Sciatic nerve (tissue), 2 donors: ENCODE results near the gene IGLON5. TPM values are rescaled to one million over a fixed set of nuclear protein-coding genes. Genes with fewer than 3 reads are reported as not detected.

ENCODE experiments used
- ATAC-seq: fragments of 200-7000 bp; cut with Tn5 transposase; one replicate; pipeline ENCODE4 v1.9.1; 2020; ENCODE audit warnings: mild to moderate bottlenecking, moderate library complexity
- DNase-seq: peaks from one replicate; pipeline ENCODE4 v3.0.0-alpha.2; 2020; ENCODE audit warnings: low spot score
- intact Hi-C: fragments of 100-400 bp; cut with DNase I; formaldehyde crosslinking; loops from one replicate; pipeline ENCODE4 v1.14.2; 2022
- total RNA-seq: library from RNA; stranded (reverse); fragmentation: NEBNext Ultra II Directional; extraction: Animal tissue kit (Norgen Biotek cat#: 25700); gene quantifications from one replicate; pipeline ENCODE4 v1.2.1, GENCODE V29; 2021
- donor health status: DM: no; HTN: no; CAD: no.
- donor health status: DM: no; HTN: no; CAD: no.

IGLON5 gene
- total RNA-seq, 1 donor from 2014 or later = not detected

DNA sequence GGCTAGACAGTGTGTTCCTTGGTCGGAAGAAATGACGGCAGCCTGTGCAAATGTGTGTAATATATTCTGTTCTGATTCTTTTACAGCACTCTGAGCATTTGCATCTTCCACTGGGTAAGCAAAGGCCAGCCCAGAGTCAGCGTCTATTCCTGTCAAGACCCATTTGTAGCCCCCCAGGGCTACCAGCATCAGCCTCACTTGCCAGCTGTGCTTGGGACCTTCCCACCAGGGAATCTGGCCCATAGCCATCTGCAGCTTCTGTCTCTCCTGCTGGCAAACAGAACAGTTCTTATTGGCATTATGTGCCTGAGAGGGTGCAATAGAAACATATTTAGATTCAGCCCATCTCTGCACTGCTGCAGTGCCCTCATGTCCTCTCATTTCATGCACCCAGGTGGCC is 6.0 kb upstream of the IGLON5 start:
- ATAC-seq (no peak), DNase-seq (no peak)
- intact Hi-C loops = no loop called here

- intact Hi-C loops = no loop called here
- ATAC-seq (no peak), DNase-seq (no peak)
These were observed 5.2 kb downstream of the IGLON5 start for GRCh38 chr19:51316688-51317087.

GRCh38 chr19:51317376-51317775 is 5.9 kb downstream of the IGLON5 start:
- DNase-seq (no peak), ATAC-seq (no peak)
- intact Hi-C loops = no loop called here

GRCh38 chr19:51317968-51318367 is 6.5 kb downstream of the IGLON5 start:
- ATAC-seq = no peak
- intact Hi-C loops = no loop called here
- no peak for DNase-seq

- ATAC-seq (no peak), DNase-seq (no peak)
- intact Hi-C loops = no loop called here
These were observed 7.5 kb downstream of the IGLON5 start for GRCh38 chr19:51318687-51319648.

DNA sequence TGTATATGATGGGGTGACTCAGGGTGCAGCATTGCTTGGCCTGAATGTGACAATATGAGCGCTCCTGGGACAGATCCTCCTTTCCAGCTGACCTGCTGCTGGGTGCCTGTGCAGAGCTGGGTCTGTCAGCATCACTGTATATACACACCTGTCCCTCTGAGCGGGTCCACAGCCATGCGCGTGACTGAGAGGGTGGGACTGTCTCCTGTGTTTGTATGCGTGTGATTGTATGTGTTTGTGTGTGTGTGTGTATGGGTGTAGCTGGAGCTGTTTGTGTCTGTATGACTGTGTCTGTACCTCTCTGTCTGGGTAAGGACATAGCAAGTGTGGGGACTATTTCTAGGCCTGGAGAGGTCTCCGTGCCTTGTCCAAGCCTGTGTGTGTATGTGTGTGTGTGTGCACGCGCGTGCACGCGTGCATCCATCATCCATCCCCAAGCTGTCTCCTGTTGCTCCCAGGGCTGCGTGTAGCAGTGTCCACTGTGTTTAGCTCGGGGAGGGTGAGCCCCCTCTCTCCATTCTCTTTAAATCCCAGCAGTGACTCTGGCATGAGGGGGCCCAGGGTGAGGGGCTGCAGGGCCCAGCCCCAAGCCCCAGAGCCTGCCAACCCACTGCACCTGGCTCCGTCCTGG is 8.3 kb downstream of the IGLON5 start:
- ATAC-seq (no peak), DNase-seq (no peak)
- intact Hi-C loops = no loop called here

DNA sequence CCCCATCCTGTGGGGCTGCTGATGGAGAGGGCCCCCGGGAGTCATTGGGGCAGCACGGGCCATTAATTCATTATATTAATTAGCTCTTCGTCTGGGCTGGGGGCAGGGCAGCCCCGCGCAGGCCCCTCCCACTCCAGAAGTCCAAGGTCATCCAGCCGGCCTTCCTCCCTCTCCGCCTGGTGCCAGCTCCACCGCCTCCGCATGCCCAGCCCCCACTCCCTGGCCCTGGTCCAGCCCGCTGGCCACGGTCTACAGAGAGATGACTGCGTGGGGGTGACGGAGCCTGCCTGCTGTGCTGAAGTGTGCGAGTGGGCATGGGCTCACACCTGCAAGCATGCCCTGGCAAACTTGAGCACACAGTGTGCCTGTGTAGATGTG is 8.8 kb downstream of the IGLON5 start:
- no peak for ATAC-seq
- intact Hi-C loops = no loop called here

DNA sequence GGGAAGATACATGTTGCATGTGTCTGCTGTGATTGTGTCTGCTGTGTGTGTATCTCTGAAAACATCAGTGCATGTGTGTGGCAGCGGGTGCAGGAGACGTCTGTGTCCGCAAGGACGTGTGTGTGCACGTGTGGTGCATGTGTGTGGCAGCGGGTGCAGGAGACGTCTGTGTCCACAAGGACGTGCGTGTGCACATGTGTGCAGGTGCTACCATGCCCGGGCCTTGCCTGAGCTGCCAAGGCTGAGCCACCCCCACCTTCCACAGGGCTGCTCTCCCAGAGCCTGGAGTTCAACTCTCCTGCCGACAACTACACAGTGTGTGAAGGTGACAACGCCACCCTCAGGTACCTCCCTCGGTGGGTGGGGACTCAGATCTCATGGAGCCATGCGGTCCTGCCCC is 10.4 kb downstream of the IGLON5 start:
- ATAC-seq = no peak
- intact Hi-C loops = no loop called here
- no peak for DNase-seq

More for the DNA sequence above, 8.8 kb downstream of the IGLON5 start:
- no peak for DNase-seq

GRCh38 chr19:51323481-51324166 is 12.2 kb downstream of the IGLON5 start:
- no peak for ATAC-seq
- DNase-seq = no peak
- intact Hi-C loops = no loop called here

GRCh38 chr19:51324167-51324481 is 12.7 kb downstream of the IGLON5 start:
- DNase-seq (no peak), ATAC-seq (peak; percentile 49)
- intact Hi-C loops = no loop called here

DNA sequence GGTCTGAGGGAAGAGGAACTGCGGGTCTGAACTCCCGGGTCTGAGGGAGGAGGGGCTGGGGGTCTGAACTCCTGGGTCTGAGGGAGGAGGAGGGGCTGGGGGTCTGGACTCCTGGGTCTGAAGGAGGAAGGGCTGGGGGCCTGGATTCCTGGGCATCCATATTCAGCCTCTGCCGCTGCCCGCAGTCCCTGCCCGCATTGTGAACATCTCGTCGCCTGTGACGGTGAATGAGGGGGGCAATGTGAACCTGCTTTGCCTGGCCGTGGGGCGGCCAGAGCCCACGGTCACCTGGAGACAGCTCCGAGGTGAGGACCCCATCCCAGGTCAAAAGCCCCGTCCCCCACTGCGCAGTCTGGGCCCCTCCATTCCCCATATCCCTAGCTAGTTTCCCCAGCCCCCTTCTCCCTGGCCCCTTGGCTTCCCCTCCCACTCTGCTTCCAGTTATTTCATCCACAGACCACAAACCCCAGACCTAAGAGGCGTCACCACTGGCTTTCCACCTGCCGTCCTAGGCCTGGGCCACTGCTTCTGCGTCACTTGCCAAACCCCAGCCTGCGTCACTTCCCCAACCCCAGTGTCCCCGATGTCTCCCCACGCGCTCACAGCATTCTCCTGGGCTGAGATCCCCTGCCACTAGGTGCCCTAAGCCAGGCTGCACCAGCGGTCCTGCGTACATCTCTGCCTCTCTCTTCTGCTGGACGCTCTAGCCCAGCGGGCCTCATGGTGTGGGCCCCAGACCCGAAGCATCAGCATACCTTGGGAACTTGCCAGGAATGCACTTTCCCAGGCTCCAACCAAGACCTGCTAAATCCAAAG is 13.9 kb downstream of the IGLON5 start:
- no peak for ATAC-seq

DNA sequence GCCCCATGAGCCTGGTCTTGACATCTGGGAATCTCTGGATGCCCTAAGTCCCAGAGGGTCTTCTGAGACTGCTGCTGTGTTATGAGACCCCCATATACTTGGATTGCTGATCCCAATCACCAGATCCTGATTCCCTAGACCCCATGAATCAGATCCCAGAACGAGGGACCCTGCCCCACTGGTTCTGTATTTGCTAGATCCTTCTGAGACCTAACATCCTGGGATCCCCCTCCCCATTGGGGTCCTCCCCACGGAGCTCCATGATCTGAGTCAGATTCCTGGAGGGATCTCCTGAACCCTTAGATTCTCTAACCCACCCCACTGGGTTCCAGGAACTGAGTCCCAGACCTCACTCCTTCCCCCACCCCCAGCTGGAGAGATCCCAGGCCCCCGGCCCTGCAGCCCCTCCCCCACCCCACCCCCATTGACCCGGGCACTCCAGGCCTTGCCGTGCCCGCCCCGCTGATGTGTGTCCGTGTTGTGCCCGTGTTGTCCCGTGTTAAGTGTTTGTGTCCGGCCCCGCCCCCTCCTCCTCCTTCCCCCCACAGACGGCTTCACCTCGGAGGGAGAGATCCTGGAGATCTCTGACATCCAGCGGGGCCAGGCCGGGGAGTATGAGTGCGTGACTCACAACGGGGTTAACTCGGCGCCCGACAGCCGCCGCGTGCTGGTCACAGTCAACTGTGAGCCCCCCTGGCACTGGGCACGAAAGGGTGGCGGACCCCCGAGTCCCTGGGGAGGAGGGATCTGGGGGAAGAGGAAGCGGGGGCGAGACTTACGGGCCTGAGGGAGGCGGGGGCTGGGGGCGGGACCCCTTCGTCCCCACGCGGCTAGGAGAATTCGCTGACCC is 15.0 kb downstream of the IGLON5 start:
- DNase-seq (no peak), ATAC-seq (no peak)
- intact Hi-C loops = no loop called here

More for the DNA sequence above, 13.9 kb downstream of the IGLON5 start:
- intact Hi-C loops = no loop called here
- no peak for DNase-seq

DNA sequence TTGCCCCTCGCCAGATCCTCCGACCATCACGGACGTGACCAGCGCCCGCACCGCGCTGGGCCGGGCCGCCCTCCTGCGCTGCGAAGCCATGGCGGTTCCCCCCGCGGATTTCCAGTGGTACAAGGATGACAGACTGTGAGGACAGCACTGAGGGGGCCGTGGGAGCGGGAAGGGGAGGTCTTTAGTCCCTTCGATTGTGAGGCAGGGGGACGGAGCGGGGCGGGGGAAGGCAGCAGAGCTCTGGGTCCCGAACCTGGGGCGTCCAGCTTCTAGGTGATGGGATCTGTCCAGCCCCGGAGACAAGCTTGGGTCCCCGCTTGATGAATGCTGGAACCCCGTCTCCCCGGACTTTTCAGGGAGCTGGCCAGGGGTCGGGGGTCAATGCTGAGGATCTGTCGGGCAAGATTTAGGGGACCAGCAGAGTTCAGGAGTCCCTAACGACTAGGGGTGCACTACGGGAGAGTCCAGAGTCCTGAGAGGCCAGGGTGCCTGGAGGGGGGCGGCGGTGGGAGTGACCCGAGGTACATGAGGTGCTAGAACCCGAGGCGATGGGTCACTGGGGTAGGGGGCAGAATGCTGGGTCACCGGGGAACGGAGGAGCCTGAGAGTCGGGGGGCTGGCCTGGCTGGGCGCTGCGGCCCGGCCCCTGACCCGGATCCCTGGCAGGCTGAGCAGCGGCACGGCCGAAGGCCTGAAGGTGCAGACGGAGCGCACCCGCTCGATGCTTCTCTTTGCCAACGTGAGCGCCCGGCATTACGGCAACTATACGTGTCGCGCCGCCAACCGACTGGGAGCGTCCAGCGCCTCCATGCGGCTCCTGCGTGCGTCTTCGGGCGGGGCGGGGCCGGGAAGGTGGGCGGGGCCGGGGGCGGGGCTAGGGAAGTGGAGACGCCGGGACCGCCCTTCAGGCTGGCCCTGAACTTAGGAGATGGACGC is 15.9 kb downstream of the IGLON5 start:
- DNase-seq = no peak
- ATAC-seq = peak; percentile 64
- intact Hi-C loops = no loop called here

DNA sequence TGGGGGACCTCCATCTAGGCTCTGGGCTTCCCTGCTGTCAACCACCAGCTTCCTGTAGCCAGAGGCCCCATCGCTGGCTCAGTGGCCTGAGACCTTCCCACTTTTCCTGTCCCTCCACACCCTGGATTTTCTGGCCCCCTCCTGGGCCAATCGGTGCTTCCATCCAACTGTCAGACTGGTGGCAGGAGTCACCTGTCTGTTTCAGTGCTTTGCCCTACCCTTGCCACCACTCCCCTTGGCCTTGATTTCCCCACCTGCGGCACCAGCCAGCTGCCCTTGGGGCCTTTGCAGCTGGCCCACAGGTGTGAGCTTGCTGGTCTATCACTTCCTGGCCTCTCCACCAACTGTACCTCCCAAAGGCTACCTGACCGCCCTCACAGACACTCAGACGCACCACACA is 18.0 kb downstream of the IGLON5 start:
- DNase-seq (no peak), ATAC-seq (no peak)
- intact Hi-C loops = no loop called here

- no peak for DNase-seq
- no peak for ATAC-seq
- intact Hi-C loops = no loop called here
These were observed 18.9 kb downstream of the IGLON5 start for GRCh38 chr19:51330366-51330765.

- intact Hi-C loops = no loop called here
- DNase-seq (no peak), ATAC-seq (no peak)
These were observed 19.7 kb downstream of the IGLON5 start for GRCh38 chr19:51331193-51331592.

DNA sequence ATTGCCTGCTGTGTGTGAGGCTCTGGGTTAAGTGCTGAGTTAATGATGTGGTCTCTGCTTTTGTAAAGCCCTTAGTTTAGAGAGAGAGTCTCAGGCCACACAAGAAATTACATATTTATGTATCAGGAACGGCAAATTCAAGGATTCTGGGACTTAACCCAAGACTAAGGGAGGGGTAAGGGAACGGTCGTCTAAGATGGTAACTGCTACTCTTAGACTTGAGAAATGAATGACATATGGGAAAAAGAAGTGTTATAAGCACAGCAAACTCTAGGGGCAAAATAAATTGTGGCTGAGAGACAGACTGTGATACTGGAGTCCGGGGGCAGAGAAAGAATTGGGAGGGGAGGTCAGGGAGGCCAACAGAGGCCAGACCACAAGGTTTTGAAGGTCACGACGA is 20.3 kb downstream of the IGLON5 start:
- no peak for ATAC-seq
- intact Hi-C loops = no loop called here
- DNase-seq = no peak
